Neural progenitor cell (in vitro differentiated cells): ENCODE results near the gene RNF146.

Source experiments
- EZH2 ChIP-seq: fragments of 200-600 bp; sonication (generic); IDR thresholded peaks from 2 replicates; pipeline ENCODE4 v1.6.1; 2017; ENCODE audit warnings: antibody characterized with exemption, mild to moderate bottlenecking, moderate library complexity
- EZH2phosphoT487 ChIP-seq: fragments of 200-600 bp; sonication (generic); IDR thresholded peaks from 2 replicates; pipeline ENCODE4 v1.6.1; 2017; ENCODE audit warnings: antibody characterized with exemption
- TF ChIP-seq, protein P1 (sequence below): fragments of 200-600 bp; sonication (generic); IDR thresholded peaks from 2 replicates; pipeline ENCODE4 v1.5.1; 2017; ENCODE audit warnings: antibody characterized with exemption, mild to moderate bottlenecking

DNA sequence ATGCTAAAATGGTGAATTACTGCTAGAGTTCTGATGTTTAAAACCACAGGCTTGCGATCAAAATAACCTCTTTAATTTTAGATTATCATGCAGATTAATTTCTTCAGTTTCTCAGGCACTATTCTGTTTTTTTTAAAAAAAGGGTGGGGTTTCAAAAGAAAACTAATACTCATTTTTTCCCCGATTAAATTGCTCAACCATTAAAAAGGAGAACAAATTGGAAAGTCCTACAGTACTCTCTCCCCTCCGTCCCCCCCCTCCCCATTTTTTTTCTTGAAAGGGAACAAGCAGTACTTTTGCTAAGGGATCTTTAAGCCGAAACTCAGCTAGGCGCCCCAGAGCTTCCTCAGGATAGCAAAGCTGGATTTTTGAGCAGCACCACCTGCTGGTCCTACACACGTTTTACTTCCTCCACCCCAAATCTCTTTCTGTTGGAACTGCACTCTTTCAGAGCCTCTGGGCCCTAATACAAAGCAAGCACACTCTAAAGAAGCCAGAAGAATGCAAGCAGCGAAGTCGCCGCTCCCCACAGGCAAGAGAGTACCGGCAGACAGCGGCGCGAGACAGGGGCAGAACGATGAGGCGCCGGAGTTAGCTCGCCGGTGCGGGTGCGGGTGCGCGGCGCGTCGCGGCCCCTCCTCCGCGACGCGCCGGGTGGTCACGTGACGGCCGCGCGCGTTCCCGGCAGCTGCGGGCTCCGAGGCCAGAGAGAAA, at the start of gene RNF146:
- TF ChIP-seq, protein P1, sequence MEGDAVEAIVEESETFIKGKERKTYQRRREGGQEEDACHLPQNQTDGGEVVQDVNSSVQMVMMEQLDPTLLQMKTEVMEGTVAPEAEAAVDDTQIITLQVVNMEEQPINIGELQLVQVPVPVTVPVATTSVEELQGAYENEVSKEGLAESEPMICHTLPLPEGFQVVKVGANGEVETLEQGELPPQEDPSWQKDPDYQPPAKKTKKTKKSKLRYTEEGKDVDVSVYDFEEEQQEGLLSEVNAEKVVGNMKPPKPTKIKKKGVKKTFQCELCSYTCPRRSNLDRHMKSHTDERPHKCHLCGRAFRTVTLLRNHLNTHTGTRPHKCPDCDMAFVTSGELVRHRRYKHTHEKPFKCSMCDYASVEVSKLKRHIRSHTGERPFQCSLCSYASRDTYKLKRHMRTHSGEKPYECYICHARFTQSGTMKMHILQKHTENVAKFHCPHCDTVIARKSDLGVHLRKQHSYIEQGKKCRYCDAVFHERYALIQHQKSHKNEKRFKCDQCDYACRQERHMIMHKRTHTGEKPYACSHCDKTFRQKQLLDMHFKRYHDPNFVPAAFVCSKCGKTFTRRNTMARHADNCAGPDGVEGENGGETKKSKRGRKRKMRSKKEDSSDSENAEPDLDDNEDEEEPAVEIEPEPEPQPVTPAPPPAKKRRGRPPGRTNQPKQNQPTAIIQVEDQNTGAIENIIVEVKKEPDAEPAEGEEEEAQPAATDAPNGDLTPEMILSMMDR, result peak; percentile 78
- TF ChIP-seq EZH2 (no peak), EZH2phosphoT487 (no peak)
